Ishikawa (cell line): ENCODE results near the gene CASP9.

ENCODE experiments used
- CEBPB ChIP-seq: IDR thresholded peaks from 2 replicates; pipeline ENCODE4 v1.6.1; 2012
- CREB1 ChIP-seq: IDR thresholded peaks from 2 replicates; pipeline ENCODE4 v1.6.1; 2012; ENCODE audit warnings: low read depth
- EGR1 ChIP-seq: IDR thresholded peaks from 2 replicates; pipeline ENCODE4 v1.6.1; 2012
- EP300 ChIP-seq: IDR thresholded peaks from 2 replicates; pipeline ENCODE4 v1.6.1; 2012; ENCODE audit warnings: borderline replicate concordance
- FOXM1 ChIP-seq: IDR thresholded peaks from 2 replicates; pipeline ENCODE4 v1.6.1; 2012; ENCODE audit warnings: low read depth, borderline replicate concordance
- MAX ChIP-seq: IDR thresholded peaks from 2 replicates; pipeline ENCODE4 v1.6.1; 2012
- NFIC ChIP-seq: IDR thresholded peaks from 2 replicates; pipeline ENCODE4 v1.6.1; 2012
- RAD21 ChIP-seq: IDR thresholded peaks from 2 replicates; pipeline ENCODE4 v1.6.1; 2012; ENCODE audit warnings: low read depth
- REST ChIP-seq: IDR thresholded peaks from 2 replicates; pipeline ENCODE4 v1.6.1; 2012; ENCODE audit warnings: low read depth, mild to moderate bottlenecking
- TAF1 ChIP-seq: IDR thresholded peaks from 2 replicates; pipeline ENCODE4 v1.6.1; 2012; ENCODE audit warnings: low read depth, mild to moderate bottlenecking
- TCF12 ChIP-seq: IDR thresholded peaks from 2 replicates; pipeline ENCODE4 v1.6.1; 2012; ENCODE audit warnings: low read depth
- TEAD4 ChIP-seq: IDR thresholded peaks from 2 replicates; pipeline ENCODE4 v1.6.1; 2012
- USF1 ChIP-seq: IDR thresholded peaks from 2 replicates; pipeline ENCODE4 v1.6.1; 2012
- YY1 ChIP-seq: IDR thresholded peaks from 2 replicates; pipeline ENCODE4 v1.6.1; 2012; ENCODE audit warnings: low read depth
- ZBTB7A ChIP-seq: IDR thresholded peaks from 2 replicates; pipeline ENCODE4 v1.6.1; 2012; ENCODE audit warnings: low read depth

The CASP9 gene

GRCh38 chr1:15442759-15443158 lies 81.3 kb downstream of the CASP9 start:
- TF ChIP-seq REST (no peak), ZBTB7A (no peak), USF1 (no peak), TEAD4 (no peak), CEBPB (no peak), EGR1 (no peak), MAX (no peak), FOXM1 (no peak), TAF1 (no peak), EP300 (no peak), NFIC (no peak), TCF12 (no peak)

- TF ChIP-seq USF1 (no peak), ZBTB7A (no peak), YY1 (no peak), FOXM1 (no peak), MAX (no peak), CREB1 (no peak), EGR1 (no peak), TAF1 (no peak), NFIC (no peak), EP300 (no peak), TCF12 (no peak), RAD21 (no peak), CEBPB (no peak), TEAD4 (no peak), REST (no peak)
Observed at GRCh38 chr1:15442119-15442518, 81.9 kb downstream of the CASP9 start.
